Coronary artery (tissue), 2 donors: ENCODE measurements around the gene MYO7A.

Experiments
- DNase-seq: peaks from one replicate; pipeline ENCODE4 v3.0.0-alpha.2; 2017; ENCODE audit warnings: low spot score
- H3K27ac ChIP-seq, 2 donors: fragments of 200-600 bp; sonication (generic); one replicate each; pipeline ENCODE4 v1.5.1; 2016 to 2019
- H3K4me3 ChIP-seq: fragments of 200-600 bp; sonication (generic); 2 replicates; pipeline ENCODE4 v1.5.1; 2016; ENCODE audit warnings: mild to moderate bottlenecking, moderate library complexity
- TF ChIP-seq, protein P1 (sequence below): fragments of 200-600 bp; sonication (generic); IDR thresholded peaks from one replicate; pipeline ENCODE4 v1.5.1; 2019; ENCODE audit warnings: antibody characterized with exemption

MYO7A gene

GRCh38 chr11:77124488-77124887 lies 3.6 kb upstream of the MYO7A start:
- TF ChIP-seq, protein P1, sequence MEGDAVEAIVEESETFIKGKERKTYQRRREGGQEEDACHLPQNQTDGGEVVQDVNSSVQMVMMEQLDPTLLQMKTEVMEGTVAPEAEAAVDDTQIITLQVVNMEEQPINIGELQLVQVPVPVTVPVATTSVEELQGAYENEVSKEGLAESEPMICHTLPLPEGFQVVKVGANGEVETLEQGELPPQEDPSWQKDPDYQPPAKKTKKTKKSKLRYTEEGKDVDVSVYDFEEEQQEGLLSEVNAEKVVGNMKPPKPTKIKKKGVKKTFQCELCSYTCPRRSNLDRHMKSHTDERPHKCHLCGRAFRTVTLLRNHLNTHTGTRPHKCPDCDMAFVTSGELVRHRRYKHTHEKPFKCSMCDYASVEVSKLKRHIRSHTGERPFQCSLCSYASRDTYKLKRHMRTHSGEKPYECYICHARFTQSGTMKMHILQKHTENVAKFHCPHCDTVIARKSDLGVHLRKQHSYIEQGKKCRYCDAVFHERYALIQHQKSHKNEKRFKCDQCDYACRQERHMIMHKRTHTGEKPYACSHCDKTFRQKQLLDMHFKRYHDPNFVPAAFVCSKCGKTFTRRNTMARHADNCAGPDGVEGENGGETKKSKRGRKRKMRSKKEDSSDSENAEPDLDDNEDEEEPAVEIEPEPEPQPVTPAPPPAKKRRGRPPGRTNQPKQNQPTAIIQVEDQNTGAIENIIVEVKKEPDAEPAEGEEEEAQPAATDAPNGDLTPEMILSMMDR: no peak
- no peak for DNase-seq
- H3K4me3 ChIP-seq: no peak overlapping the region
- no peak overlapping the region for H3K27ac ChIP-seq

DNA sequence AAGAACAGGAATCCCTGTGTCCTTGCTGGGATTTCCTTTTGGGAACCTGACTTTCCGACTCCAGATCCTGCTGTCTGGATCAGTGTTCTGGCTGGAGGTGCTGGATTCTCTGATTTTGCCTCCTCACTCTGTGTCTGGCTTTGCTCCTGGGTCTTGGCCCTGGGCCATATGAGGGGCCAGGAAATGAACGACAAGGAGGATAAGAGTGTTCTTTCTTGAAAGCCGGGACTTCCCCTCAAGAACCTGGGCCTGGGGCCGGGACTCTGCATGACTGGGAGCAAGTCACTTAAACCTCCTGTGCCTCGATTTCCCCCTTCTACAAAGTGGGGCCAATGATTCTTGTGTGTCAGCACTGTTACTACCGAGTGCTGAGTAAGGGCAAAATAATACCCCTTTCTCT lies 2.9 kb upstream of the MYO7A start:
- Histone ChIP-seq H3K4me3 (no peak overlapping the region), H3K27ac (no peak overlapping the region)
- DNase-seq: no peak
- TF ChIP-seq, protein P1: no peak

DNA sequence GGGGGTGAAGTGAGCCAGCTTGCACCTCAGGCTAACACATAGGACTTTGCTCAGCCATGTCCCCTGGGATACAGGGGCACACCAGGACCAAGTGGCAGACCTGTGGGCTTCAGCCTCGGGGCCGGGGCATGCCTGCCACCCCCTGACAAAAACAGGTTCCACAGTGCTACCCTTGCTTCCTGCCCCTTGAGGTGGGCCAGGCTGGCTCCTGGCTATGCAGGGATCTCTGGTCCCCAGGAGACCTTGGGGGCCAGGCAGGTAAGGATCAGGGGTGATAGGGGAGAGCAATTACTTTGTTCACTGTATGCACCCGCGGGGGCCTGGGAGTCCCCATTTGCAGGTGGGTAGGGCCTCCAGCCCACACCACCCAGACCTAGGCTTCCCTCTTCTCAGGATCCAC lies 2.4 kb upstream of the MYO7A start:
- no peak for DNase-seq
- TF ChIP-seq, protein P1: no peak

DNA sequence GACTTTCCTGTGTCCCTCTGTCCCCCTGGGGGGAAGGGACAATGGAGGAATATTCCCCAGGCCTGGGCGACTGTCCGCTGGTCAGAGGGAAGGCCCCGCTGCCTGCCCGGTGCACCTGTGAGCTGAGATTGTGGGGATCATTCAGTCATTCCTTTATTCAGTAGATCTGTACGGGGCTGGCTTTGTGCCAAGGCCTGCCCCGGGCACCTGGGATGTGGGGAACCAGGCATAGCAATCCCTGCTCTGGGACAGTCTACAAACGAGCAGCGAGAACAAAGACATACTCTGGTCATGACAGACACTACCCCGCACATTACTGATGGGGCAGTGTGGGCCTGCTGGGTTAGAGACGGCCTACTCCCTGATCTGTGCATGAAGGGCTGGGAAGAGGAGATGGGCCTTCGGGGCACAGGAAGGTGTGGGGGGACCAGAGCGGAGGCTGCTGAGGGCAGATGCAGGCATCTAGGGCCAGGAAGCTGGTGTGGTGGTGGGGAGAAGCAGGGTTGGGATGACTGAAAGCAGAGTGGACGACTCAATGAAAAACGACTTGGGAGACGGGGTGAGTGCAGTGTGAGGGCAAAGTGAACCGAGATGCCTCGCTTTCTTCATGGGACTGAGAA lies 1.8 kb upstream of the MYO7A start:
- TF ChIP-seq, protein P1: no peak
- DNase-seq: no peak
- H3K4me3 ChIP-seq: no peak overlapping the region
- no peak overlapping the region for H3K27ac ChIP-seq

More for the DNA sequence above, 2.4 kb upstream of the MYO7A start:
- Histone ChIP-seq H3K27ac (no peak overlapping the region), H3K4me3 (no peak overlapping the region)

- peak overlapping the region; percentile 66 for H3K4me3 ChIP-seq
- H3K27ac ChIP-seq: no peak overlapping the region
- no peak for DNase-seq
- TF ChIP-seq, protein P1: no peak
Observed at GRCh38 chr11:77126861-77127234, 1.2 kb upstream of the MYO7A start.

DNA sequence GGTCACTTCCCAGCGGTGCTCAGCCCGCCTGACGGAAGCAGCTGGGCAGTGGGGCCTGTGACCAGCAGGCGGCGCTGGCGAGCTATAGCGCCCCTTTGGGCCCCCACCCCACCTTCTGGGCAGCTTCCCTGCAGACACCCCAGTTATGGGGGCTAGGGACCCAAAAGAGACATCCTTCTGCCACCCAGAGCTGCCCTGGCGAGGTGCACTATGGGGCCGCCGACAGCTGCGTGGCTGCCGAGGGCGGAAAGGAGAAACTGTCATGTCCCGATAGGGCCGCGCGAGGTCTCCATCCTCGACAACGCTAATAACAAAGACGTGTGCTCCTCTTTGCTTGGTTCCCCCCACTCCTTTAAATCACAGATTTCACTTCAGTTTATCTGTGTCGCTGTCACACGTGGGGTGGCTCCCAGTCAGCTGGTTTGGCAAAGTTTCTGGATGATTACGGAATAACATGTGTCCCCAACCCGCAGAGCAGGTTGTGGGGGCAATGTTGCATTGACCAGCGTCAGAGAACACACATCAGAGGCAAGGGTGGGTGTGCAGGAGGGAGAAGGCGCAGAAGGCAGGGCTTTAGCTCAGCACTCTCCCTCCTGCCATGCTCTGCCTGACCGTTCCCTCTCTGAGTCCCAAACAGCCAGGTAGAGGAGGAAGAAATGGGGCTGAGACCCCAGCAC lies 673 bp upstream of the MYO7A start:
- Histone ChIP-seq H3K4me3 (peak overlapping the region; percentile 66), H3K27ac (no peak overlapping the region)
- TF ChIP-seq, protein P1: peak; percentile 100
- no peak for DNase-seq
